Measurements from ENCODE around the gene PARK7. TPM values are rescaled to one million over a fixed set of nuclear protein-coding genes. Genes with fewer than 3 reads are reported as not detected.
A peak's percentile ranks its signal among the peaks of the same experiment; 100 is the strongest.

PARK7 gene
- total and polyA plus RNA-seq, 2 experiments from 2014 or later, result 178 to 679 TPM

DNA sequence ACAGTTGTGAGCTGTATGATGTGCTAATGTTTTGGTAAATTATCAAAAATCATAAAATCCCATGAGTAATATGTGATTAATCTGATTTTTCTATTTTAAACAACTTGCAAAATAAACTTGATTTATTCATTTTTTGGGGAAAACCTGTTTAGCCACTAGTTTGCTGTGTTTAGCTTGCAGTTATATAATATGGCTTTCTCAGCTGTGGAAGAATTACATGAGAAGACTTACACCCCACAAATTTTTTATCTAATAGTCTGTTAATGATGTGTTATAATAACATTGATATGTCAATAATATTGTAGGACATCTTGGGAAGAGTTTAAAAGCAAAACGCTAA lies 67.0 kb downstream of the PARK7 start:
- Histone ChIP-seq H3F3A (replicated peaks; ENCODE audit: low read depth) (no peaks in the 10 kb centered on the region; the same call in 1 of the 2 replicates), H3K4me2 (peak overlapping the region; percentile 94), H3K27ac (ENCODE audit: low read depth) (peak overlapping the region; percentile 58; the same call in 1 of the 2 replicates), H4K20me1 (replicated peaks; ENCODE audit: insufficient read depth) (peaks cover 16% of the 10 kb centered on the region), H2AFZ (no peak overlapping the region), H3K36me3 (ENCODE audit: insufficient read depth) (no peaks in the 10 kb centered on the region), H3K4me3 (no peak overlapping the region), H3K4me1 (ENCODE audit: insufficient read depth) (peaks cover 40% of the 10 kb centered on the region), H3K27me3 (ENCODE audit: insufficient read depth) (no peaks in the 10 kb centered on the region), H3K79me2 (replicated peaks; ENCODE audit: insufficient read depth) (peaks cover 23% of the 10 kb centered on the region), H3K9me2 (ENCODE audit: insufficient read depth) (no peaks in the 10 kb centered on the region)
- DNase-seq (ENCODE audit: low spot score) (no peak), ATAC-seq (no peak)
- H3K4me3 Mint-ChIP-seq, result no peak overlapping the region
- H3K36me3 Mint-ChIP-seq (ENCODE audit: low read depth), result peaks cover 5% of the 10 kb centered on the region; the same call in 2 of the 3 replicates
- H3K4me1 Mint-ChIP-seq, result peaks cover 31% of the 10 kb centered on the region
- TF ChIP-seq ZNF331 (CRISPR knock-in tag; IDR thresholded peaks at IDR 0.05; ENCODE audit: low read depth) (no peak), POLR2AphosphoS5 (IDR thresholded peaks at IDR 0.05; ENCODE audit: low read depth) (no peak), STAT1 (IDR thresholded peaks at IDR 0.05; ENCODE audit: unreplicated experiment) (no peak), NANOG (IDR thresholded peaks at IDR 0.05; ENCODE audit: borderline replicate concordance) (no peak), JUNB (IDR thresholded peaks at IDR 0.05; ENCODE audit: unreplicated experiment) (no peak), CREB1 (CRISPR knock-in tag; IDR thresholded peaks at IDR 0.05; ENCODE audit: low read depth) (no peak)
- TF ChIP-seq, protein P1, sequence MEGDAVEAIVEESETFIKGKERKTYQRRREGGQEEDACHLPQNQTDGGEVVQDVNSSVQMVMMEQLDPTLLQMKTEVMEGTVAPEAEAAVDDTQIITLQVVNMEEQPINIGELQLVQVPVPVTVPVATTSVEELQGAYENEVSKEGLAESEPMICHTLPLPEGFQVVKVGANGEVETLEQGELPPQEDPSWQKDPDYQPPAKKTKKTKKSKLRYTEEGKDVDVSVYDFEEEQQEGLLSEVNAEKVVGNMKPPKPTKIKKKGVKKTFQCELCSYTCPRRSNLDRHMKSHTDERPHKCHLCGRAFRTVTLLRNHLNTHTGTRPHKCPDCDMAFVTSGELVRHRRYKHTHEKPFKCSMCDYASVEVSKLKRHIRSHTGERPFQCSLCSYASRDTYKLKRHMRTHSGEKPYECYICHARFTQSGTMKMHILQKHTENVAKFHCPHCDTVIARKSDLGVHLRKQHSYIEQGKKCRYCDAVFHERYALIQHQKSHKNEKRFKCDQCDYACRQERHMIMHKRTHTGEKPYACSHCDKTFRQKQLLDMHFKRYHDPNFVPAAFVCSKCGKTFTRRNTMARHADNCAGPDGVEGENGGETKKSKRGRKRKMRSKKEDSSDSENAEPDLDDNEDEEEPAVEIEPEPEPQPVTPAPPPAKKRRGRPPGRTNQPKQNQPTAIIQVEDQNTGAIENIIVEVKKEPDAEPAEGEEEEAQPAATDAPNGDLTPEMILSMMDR (conservative IDR thresholded peaks at IDR 0.05; ENCODE audit: low read depth in 2 of 2), result no peak
- TF ChIP-seq, protein P2, sequence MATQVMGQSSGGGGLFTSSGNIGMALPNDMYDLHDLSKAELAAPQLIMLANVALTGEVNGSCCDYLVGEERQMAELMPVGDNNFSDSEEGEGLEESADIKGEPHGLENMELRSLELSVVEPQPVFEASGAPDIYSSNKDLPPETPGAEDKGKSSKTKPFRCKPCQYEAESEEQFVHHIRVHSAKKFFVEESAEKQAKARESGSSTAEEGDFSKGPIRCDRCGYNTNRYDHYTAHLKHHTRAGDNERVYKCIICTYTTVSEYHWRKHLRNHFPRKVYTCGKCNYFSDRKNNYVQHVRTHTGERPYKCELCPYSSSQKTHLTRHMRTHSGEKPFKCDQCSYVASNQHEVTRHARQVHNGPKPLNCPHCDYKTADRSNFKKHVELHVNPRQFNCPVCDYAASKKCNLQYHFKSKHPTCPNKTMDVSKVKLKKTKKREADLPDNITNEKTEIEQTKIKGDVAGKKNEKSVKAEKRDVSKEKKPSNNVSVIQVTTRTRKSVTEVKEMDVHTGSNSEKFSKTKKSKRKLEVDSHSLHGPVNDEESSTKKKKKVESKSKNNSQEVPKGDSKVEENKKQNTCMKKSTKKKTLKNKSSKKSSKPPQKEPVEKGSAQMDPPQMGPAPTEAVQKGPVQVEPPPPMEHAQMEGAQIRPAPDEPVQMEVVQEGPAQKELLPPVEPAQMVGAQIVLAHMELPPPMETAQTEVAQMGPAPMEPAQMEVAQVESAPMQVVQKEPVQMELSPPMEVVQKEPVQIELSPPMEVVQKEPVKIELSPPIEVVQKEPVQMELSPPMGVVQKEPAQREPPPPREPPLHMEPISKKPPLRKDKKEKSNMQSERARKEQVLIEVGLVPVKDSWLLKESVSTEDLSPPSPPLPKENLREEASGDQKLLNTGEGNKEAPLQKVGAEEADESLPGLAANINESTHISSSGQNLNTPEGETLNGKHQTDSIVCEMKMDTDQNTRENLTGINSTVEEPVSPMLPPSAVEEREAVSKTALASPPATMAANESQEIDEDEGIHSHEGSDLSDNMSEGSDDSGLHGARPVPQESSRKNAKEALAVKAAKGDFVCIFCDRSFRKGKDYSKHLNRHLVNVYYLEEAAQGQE (IDR thresholded peaks at IDR 0.05; ENCODE audit: unreplicated experiment), result no peak
- peaks cover 19% of the 10 kb centered on the region for H3K27me3 Mint-ChIP-seq (ENCODE audit: insufficient read depth, low read depth, poor library complexity)
- H3K9me3 Mint-ChIP-seq, result peaks cover 4% of the 10 kb centered on the region; the same call in 2 of the 3 replicates
- H3K27ac Mint-ChIP-seq, result no peak overlapping the region

DNA sequence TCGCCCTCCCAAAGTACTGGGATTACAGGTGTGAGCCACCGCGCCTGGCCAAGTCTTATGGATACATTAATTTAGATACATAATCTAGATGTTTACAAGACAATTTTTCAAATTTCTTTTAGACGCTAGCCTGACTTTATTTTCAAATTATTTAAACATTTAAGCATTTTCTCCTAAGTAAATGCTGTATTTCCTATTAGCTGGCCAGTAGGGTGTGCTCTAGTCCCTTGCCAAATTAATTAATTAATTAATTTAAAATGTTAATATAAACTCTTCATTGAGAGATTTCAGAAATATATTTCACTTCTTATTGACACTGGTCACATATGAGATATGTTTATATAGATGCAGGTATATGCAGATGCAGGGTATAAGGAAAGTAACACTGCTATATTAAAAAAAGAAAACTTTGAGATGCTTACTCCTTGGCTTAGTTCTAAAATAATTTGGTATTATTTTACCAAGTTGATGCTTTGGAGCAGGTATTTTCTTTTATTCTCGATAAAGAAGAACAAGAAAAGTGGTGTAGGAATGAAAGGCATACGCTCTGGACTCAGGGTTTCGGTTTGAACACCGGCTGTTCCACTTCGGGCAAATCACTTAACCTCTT lies 69.8 kb downstream of the PARK7 start:
- no peak overlapping the region for H3K4me2 ChIP-seq
- DNase-seq (ENCODE audit: low spot score) (peak; percentile 49), ATAC-seq (no peak)
- H3K27ac ChIP-seq (ENCODE audit: low read depth), result no peak overlapping the region
- TF ChIP-seq STAT1 (IDR thresholded peaks at IDR 0.05; ENCODE audit: unreplicated experiment), result no peak
- no peak for TF ChIP-seq EZH2 (IDR thresholded peaks at IDR 0.05; ENCODE audit: low read depth, unreplicated experiment)
- TF ChIP-seq, protein P1 (conservative IDR thresholded peaks at IDR 0.05; ENCODE audit: low read depth in 2 of 2), result peak in 1 of 2 experiments; percentile 80
- H4K20me1 ChIP-seq (replicated peaks; ENCODE audit: insufficient read depth), result no peaks in the 10 kb centered on the region
- H3K36me3 ChIP-seq (ENCODE audit: insufficient read depth), result no peaks in the 10 kb centered on the region
- Mint-ChIP-seq H3K4me1 (peaks cover 21% of the 10 kb centered on the region), H3K36me3 (ENCODE audit: low read depth) (no peaks in the 10 kb centered on the region), H3K27me3 (ENCODE audit: insufficient read depth, low read depth, poor library complexity) (peaks cover 12% of the 10 kb centered on the region), H3K27ac (no peak overlapping the region), H3K4me3 (no peak overlapping the region), H3K9me3 (no peaks in the 10 kb centered on the region; the same call in 2 of the 3 replicates)
- no peaks in the 10 kb centered on the region for H3K79me2 ChIP-seq (replicated peaks; ENCODE audit: insufficient read depth)
- H3F3A ChIP-seq (replicated peaks; ENCODE audit: low read depth), result no peaks in the 10 kb centered on the region; the same call in 1 of the 2 replicates
- H3K9me2 ChIP-seq (ENCODE audit: insufficient read depth), result no peaks in the 10 kb centered on the region
- no peak overlapping the region for H2AFZ ChIP-seq
- no peak overlapping the region for H3K4me3 ChIP-seq
- no peaks in the 10 kb centered on the region for H3K27me3 ChIP-seq (ENCODE audit: insufficient read depth)
- peaks cover 28% of the 10 kb centered on the region for H3K4me1 ChIP-seq (ENCODE audit: insufficient read depth)

Measured in GM23338 (cell line).